Measurements from ENCODE around the gene ATP2C2.

ATP2C2 gene

DNA sequence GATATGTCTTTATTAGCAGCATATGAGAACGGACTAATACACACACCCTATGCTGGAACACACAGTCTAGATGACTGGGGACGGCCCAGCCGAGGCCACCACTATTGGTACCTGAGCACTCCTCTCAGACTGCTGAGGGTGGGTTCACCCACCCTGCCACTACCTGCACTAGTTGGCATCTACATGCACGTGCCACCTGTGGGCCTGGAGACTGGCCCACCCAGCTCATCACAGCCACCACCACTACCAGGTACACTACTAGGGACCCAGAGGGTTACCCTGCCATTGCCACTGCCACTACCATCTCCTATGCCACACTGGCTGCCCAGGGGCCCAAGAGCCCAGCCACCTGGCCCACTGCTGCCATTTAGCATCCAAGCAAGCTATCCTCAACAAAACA is 103.6 kb downstream of the ATP2C2 start:
- TF ChIP-seq, protein P1, sequence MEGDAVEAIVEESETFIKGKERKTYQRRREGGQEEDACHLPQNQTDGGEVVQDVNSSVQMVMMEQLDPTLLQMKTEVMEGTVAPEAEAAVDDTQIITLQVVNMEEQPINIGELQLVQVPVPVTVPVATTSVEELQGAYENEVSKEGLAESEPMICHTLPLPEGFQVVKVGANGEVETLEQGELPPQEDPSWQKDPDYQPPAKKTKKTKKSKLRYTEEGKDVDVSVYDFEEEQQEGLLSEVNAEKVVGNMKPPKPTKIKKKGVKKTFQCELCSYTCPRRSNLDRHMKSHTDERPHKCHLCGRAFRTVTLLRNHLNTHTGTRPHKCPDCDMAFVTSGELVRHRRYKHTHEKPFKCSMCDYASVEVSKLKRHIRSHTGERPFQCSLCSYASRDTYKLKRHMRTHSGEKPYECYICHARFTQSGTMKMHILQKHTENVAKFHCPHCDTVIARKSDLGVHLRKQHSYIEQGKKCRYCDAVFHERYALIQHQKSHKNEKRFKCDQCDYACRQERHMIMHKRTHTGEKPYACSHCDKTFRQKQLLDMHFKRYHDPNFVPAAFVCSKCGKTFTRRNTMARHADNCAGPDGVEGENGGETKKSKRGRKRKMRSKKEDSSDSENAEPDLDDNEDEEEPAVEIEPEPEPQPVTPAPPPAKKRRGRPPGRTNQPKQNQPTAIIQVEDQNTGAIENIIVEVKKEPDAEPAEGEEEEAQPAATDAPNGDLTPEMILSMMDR (conservative IDR thresholded peaks at IDR 0.05; ENCODE audit: low read length): no peak
- H3K4me3 ChIP-seq (ENCODE audit: low read length): no peak overlapping the region
- DNase-seq (ENCODE audit: low read depth): no peak

DNA sequence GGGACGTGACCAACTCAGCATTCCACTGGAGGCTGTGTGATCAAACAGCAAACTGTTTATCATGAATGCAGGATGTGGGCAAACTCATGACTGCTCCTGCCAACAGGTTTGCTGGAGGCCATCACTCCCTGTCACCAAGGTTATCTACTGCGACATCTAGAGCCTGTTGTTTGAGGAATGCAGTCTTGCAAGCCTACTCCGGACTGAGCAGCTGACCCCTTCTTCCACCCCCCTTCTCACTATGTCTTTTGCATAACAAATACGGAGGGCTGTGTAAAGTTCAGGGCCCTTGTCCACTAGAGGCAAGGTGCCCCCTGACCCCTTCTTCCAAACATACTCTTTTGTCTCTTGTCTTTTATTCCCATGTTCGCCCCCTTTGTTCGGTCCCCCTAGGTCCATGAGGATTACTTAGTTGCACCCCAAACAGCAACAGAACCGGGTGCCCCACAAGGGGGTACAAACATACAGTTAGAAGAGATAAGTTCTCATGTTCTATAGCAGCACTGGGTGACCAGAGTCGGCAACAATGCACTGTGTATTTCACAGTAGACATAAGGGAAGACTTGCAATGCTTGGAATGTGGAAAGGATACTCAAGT is 107.4 kb downstream of the ATP2C2 start:
- no peak for DNase-seq (ENCODE audit: low read depth)
- H3K4me3 ChIP-seq (ENCODE audit: low read length): no peak overlapping the region
- TF ChIP-seq, protein P1 (conservative IDR thresholded peaks at IDR 0.05; ENCODE audit: low read length): no peak

DNA sequence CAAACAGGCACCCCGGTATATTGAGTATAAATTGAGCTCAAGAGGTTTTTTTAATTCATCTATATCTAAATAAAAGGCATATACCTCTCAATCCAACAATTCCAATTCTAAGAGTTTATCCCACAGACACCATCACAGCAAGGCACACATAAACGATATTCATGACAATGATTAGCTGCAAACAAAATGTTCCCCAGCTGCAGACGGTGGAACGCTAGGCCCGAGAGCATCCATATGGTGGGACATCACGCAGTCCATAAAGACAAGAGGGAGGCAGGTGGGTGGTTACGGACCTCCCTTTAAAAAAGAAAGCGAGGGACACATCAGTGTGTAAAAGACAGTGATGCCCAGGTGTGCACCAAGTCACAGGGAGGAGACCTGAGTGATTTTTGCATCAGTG is 108.1 kb downstream of the ATP2C2 start:
- no peak for DNase-seq (ENCODE audit: low read depth)
- H3K4me3 ChIP-seq (ENCODE audit: low read length): no peak overlapping the region
- TF ChIP-seq, protein P1 (conservative IDR thresholded peaks at IDR 0.05; ENCODE audit: low read length): no peak

DNA sequence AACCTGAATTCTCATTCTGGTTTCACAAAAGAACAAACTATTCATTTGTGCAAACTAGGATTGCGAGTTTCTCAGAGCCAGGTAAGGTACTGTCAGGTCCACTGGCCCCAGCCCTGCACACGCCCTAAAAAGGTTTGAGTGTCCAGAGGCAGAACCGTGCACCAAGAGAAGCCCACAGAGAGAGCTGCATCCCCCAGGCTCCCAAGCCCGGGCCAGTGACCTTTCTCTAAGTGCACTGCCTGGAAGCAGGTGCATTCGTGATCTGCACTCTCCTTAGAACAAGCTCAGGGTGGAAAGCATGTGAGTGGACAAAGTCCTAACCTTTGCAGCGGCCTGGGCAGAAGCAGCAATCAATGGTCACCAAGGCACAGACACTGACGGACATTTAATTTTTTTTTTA is 109.3 kb downstream of the ATP2C2 start:
- TF ChIP-seq, protein P1 (conservative IDR thresholded peaks at IDR 0.05; ENCODE audit: low read length): no peak
- DNase-seq (ENCODE audit: low read depth): no peak
- no peak overlapping the region for H3K4me3 ChIP-seq (ENCODE audit: low read length)

DNA sequence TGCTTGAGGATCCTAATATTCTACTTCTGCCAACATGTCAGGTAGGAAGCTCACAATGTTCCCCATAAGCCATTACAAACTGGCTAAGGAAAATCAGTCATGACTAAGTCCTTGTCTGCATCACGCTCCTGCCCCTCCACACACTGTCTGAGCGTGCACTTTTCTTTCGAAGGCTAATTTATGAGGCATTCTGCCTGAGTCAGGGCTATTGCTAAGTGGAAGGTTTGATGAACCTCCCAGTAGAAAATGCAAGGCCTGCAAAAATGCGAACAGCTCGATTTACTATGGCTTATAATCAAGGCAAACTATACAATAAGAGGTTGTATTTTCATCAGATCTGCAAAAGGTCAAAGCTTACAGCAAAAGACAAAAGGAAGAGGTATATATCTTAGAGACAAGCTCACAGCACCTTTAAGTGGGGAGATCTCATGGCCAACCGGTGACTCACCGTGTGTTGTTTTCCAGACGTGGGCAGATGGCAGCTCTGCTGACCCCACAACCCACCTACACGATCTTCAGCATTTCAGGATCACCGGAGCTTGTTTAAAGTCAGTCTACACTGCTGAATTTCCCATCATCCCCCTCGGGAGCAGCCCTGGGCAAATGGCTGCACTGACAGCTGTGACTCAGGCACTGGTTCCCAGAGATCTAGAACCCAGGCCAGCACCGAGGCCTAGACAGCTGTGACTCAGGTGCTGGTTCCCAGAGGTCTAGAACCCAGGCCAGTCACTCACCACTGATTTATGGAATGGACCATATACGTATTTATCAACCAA is 110.0 kb downstream of the ATP2C2 start:
- no peak overlapping the region for H3K4me3 ChIP-seq (ENCODE audit: low read length)
- TF ChIP-seq, protein P1 (conservative IDR thresholded peaks at IDR 0.05; ENCODE audit: low read length): no peak
- peak; percentile 62 for DNase-seq (ENCODE audit: low read depth)

DNA sequence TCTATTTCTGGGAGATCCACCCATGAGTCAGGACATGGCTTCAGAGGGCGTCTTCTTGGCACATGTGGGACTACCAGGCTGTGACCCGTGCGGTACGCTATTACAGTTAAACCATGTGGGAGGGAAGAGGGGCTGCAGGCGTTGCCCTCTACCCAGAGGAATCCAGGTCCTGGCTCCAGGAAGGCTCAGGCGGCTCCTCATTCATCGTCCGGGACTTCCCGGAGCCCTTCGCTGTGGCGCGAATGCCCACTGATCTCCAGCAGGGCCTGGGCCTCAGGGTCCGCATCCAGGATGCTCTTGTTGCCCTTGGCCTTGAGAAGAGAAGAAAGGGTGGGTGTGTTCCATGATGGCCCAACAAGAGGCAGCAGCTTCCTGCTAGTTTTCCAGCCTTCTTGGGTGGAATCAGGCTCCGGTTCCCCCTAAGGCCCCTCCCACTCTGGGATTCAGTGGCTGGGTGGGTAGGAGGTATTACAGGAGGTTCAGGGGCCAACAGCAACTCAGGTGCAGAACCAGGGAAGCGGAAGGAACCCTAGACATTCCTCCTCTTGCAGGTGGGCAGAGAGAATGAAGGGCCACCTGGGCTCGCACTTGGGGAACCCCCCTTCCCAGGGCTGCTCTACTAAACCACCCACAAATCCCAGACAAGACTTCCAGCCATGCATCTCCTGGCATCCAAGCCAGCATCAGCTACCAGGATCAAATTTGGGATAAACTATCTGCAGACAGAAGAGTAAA is 111.5 kb downstream of the ATP2C2 start:
- no peak overlapping the region for H3K4me3 ChIP-seq (ENCODE audit: low read length)
- DNase-seq (ENCODE audit: low read depth): no peak
- TF ChIP-seq, protein P1 (conservative IDR thresholded peaks at IDR 0.05; ENCODE audit: low read length): no peak
